GM18508 (cell line): ENCODE measurements around the gene CIRBP.

Experiments
- ATAC-seq: cut with Tn5 transposase; IDR thresholded peaks from one replicate; pipeline ENCODE4 v1.9.1; 2021; ENCODE audit warnings: moderate number of reproducible peaks; ENCODE audit not compliant: insufficient read depth, unreplicated experiment

CIRBP gene

GRCh38 chr19:1288226-1288612 is 19.1 kb downstream of the CIRBP start:
- ATAC-seq, result no peak

- ATAC-seq, result no peak
Measured at GRCh38 chr19:1288833-1289685, 19.9 kb downstream of the CIRBP start.

GRCh38 chr19:1289686-1290025 is 20.5 kb downstream of the CIRBP start:
- no peak for ATAC-seq

GRCh38 chr19:1290196-1290702 is 21.1 kb downstream of the CIRBP start:
- no peak for ATAC-seq

- ATAC-seq, result no peak
Measured at GRCh38 chr19:1290703-1291651, 21.8 kb downstream of the CIRBP start.

GRCh38 chr19:1291761-1292418 is 22.8 kb downstream of the CIRBP start:
- ATAC-seq, result no peak

GRCh38 chr19:1292419-1293151 is 23.5 kb downstream of the CIRBP start:
- ATAC-seq, result no peak

GRCh38 chr19:1293782-1294604 is 24.9 kb downstream of the CIRBP start:
- no peak for ATAC-seq

- ATAC-seq, result no peak
Measured at GRCh38 chr19:1294688-1295087, 25.6 kb downstream of the CIRBP start.

- ATAC-seq, result no peak
Measured at GRCh38 chr19:1295169-1296012, 26.3 kb downstream of the CIRBP start.

- no peak for ATAC-seq
Measured at GRCh38 chr19:1296078-1296477, 26.9 kb downstream of the CIRBP start.

- ATAC-seq, result no peak
Measured at GRCh38 chr19:1296575-1297271, 27.6 kb downstream of the CIRBP start.

GRCh38 chr19:1298235-1298634 is 29.1 kb downstream of the CIRBP start:
- no peak for ATAC-seq

GRCh38 chr19:1299801-1300200 is 30.7 kb downstream of the CIRBP start:
- ATAC-seq, result no peak

- no peak for ATAC-seq
Measured at GRCh38 chr19:1300744-1301490, 31.8 kb downstream of the CIRBP start.

- ATAC-seq, result no peak
Measured at GRCh38 chr19:1302533-1303239, 33.6 kb downstream of the CIRBP start.
